Measurements from ENCODE around the gene ZCCHC4. TPM values are rescaled to one million over a fixed set of nuclear protein-coding genes. Genes with fewer than 3 reads are reported as not detected.

The ZCCHC4 gene, protein sequence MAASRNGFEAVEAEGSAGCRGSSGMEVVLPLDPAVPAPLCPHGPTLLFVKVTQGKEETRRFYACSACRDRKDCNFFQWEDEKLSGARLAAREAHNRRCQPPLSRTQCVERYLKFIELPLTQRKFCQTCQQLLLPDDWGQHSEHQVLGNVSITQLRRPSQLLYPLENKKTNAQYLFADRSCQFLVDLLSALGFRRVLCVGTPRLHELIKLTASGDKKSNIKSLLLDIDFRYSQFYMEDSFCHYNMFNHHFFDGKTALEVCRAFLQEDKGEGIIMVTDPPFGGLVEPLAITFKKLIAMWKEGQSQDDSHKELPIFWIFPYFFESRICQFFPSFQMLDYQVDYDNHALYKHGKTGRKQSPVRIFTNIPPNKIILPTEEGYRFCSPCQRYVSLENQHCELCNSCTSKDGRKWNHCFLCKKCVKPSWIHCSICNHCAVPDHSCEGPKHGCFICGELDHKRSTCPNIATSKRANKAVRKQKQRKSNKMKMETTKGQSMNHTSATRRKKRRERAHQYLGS
- total RNA-seq: 16.6 TPM

GRCh38 chr4:25312496-25313200, at the start of gene ZCCHC4:
Gene ZCCHC4, plus strand, starts transcription at chr4:25312774. Its CDS starts 36 bp downstream, at chr4:25312810.

DNA sequence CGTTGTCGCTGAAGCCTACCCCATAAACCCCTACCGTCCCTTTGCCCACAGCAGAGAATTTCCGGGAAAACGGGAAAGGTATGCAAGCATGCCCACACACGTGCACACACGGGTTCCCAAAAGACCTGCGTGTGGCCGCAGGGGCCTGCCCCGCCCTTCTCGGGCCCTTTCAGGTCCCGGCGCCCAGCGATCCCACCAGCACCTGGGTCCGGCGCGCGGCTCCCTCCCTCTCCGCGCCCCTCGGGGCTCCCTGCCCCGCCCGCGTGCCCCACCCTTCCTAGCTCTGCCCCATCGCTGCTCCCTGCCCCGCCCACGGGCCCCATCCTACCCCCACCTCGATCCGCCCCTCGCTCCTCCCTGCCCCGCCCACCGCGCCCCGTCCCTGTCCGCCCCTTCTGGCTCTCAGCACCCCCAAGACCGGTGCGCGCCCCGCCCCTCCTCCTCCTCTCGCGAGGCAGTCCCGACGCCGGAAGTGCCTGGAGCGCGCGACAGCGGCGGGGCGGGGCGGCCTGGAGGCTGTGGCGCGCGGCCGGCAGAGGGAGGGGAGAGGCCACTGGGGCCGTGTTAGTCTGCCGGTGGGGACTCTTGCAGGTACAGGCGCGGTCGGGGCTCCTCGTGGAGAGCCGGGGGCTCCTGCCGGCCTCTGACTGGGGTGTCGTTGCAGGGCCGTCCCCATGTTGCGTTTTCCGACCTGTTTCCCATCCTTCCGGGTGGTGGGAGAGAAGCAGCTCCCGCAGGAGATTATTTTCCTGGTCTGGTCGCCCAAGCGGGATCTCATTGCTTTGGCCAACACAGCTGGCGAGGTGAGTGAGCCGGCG, 64.4 kb downstream of the ZCCHC4 start, which contains the start of gene ANAPC4:
Gene ANAPC4, plus strand, starts transcription at position 510 of the 818 bp plus-strand sequence. Its CDS starts 165 bp downstream, at position 675.

Other genes with a start within 250 kb of the ZCCHC4 start
- gene SEPSECS, start 152.3 kb upstream of the ZCCHC4 start, total RNA-seq: 14.5 TPM
- gene PI4K2B, start 78.7 kb upstream of the ZCCHC4 start, total RNA-seq: 7.8 TPM
- gene ANAPC4, start 64.5 kb downstream of the ZCCHC4 start, total RNA-seq: 39.2 TPM

Measured in diencephalon (tissue), 1 donor.